Fibroblast of lung (primary cell): Measurements from ENCODE around the gene HNF1B.

Source experiments
- CTCF ChIP-seq, 2 donors: IDR thresholded peaks in 1 of 2; conservative IDR thresholded peaks in 1 of 2; 1 replicate in 1 of 2; 2 replicates in 1 of 2; pipeline ENCODE4 v1.5.1; 2011 to 2012; ENCODE audit warnings: low read length in 2 of 2, control low read depth in 1 of 2, inconsistent platforms in 1 of 2, low read depth in 1 of 2, mild to moderate bottlenecking in 1 of 2
- EZH2 ChIP-seq: IDR thresholded peaks from 2 replicates; pipeline ENCODE4 v1.5.1; 2012; ENCODE audit warnings: low read length, control low read depth, mild to moderate bottlenecking; ENCODE audit errors: missing control alignments

- no peak for TF ChIP-seq CTCF (conservative IDR thresholded peaks at IDR 0.05 in 1 of 2, IDR thresholded peaks at IDR 0.05 in 1 of 2; ENCODE audit: low read depth in 1 of 2, low read length in 2 of 2)
- no peak for TF ChIP-seq EZH2
Measured at GRCh38 chr17:37750768-37751475, 6.1 kb upstream of the HNF1B start.
